GM12865 (cell line): Measurements from ENCODE around the gene MBNL1.
A peak's percentile ranks its signal among the peaks of the same experiment; 100 is the strongest.

Source experiments
- DNase-seq: peaks from one replicate; pipeline ENCODE4 v3.0.0; 2010; ENCODE audit warnings: low read depth
- H3K4me3 ChIP-seq: 2 replicates; pipeline ENCODE4 v1.5.1; 2011; ENCODE audit warnings: mild to moderate bottlenecking, low read depth, low read length, control low read depth
- CTCF ChIP-seq: IDR thresholded peaks from 2 replicates; pipeline ENCODE4 v1.5.1; 2011; ENCODE audit warnings: low read length, control low read depth, low read depth, inconsistent platforms; ENCODE audit not compliant: insufficient read depth; ENCODE audit errors: missing control alignments

The MBNL1 gene

GRCh38 chr3:152383136-152383606, 114.4 kb downstream of the MBNL1 start:
- no peak for TF ChIP-seq CTCF
- peak overlapping the region; percentile 70 for H3K4me3 ChIP-seq

GRCh38 chr3:152384412-152384811, 115.7 kb downstream of the MBNL1 start:
- DNase-seq, result peak; percentile 20

More at GRCh38 chr3:152383136-152383606, 114.4 kb downstream of the MBNL1 start:
- DNase-seq, result no peak

DNA sequence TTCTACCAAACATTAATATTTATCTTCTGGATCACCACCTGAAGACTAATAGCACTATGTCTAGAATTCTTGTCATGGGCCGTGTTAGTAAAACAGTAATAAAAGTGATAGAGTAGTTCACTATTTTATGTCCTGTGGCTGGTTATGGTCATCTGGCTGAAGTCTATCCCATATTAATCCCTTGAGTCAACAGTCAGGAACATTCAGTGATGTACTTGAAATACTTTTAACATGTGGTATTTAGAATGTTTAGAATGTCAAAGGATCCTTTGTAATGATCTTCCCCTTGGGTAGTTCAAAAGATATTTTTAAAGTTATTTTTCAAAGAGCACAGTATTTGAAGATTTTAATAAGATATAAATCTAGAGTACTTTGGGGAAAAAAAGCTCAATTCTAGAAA, 117.0 kb downstream of the MBNL1 start:
- no peak for TF ChIP-seq CTCF
- no peak for DNase-seq

More at GRCh38 chr3:152384412-152384811, 115.7 kb downstream of the MBNL1 start:
- no peak for TF ChIP-seq CTCF
- no peak overlapping the region for H3K4me3 ChIP-seq

DNA sequence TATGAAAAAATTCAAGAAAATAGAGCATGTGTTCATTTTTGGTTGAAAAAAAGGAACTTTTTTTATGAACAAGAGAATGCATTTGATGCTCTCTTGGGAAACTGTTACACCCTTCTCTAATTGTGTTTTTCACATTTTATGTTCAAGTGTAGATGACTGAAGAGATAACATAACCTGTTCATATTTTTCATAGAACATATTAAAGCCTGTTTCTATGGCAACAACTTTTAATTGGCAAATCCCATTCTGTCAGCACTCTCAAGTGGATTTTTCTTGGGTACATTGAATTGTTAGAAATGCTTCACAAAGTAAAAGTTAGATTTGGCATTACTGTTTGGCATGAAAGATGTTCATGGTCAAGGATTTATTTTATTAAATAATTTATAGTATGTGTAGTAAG, 117.5 kb downstream of the MBNL1 start:
- DNase-seq, result no peak
- no peak for TF ChIP-seq CTCF
- no peak overlapping the region for H3K4me3 ChIP-seq

More for the DNA sequence above, 117.0 kb downstream of the MBNL1 start:
- H3K4me3 ChIP-seq, result no peak overlapping the region

DNA sequence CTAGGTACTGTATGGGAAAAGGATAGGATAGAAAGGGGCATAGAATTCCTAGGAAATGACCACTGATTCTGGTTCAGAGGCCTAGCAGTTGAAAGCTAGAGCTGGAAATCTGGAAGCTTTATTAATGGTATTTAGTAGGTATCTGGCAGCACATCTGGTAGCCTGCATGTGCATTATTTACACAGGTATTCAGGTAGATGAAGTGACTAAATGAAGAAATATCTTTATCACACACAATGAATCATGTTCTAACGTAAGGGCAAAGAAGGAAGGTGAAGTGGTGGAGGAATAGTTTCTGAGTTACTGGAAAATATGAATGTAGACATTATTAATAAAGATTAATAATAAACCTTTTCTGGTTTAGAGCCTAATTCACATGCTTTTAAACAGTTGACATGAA, 119.9 kb downstream of the MBNL1 start:
- no peak for DNase-seq

DNA sequence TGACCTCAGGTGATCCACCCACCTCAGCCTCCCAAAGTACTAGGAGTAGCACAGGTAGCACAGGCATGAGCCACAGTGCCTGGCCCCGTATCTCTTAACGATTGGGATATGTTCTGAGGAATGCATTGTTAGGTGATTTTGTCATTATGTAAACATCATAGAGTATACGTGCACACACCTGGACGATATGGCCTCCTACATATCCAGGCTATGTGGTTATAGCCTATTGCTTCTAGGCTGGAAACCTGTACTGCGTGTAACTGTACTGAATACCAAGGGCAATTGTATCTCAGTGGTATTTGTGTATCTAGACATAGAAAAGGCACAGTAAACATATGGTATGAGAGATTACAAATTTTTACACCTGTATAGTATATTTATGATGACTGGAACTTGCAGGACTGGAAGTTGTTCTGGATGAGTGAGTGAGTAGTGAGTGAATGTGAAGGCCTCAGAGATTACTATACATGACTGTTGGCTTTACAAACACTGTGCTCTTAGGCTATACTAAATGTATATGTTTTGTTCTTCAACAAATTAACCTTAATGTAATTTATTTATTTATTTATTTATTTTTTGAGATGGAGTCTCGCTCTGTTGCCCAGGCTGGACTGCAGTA, 120.7 kb downstream of the MBNL1 start:
- DNase-seq, result no peak
- H3K4me3 ChIP-seq, result no peak overlapping the region
- TF ChIP-seq CTCF, result no peak

More for the DNA sequence above, 119.9 kb downstream of the MBNL1 start:
- TF ChIP-seq CTCF, result no peak
- no peak overlapping the region for H3K4me3 ChIP-seq

GRCh38 chr3:152390647-152391046, 121.9 kb downstream of the MBNL1 start:
- no peak overlapping the region for H3K4me3 ChIP-seq
- DNase-seq, result peak; percentile 28
- no peak for TF ChIP-seq CTCF
